Naive thymus-derived CD8-positive, alpha-beta T cell (primary cell): ENCODE results near the gene EPHA3. TPM values are rescaled to one million over a fixed set of nuclear protein-coding genes. Genes with fewer than 3 reads are reported as not detected.

Experiments
- ATAC-seq, 2 donors: fragments of 150-1000 bp; cut with Tn5 transposase in 1 of 2; sonication (Bioruptor Pico), chemical (Tn5 transposase) in 1 of 2; 1 replicate in 1 of 2; 2 replicates in 1 of 2; pipeline ENCODE4 v1.10.0; 2021; ENCODE audit warnings: mild to moderate bottlenecking in 2 of 2, moderate library complexity in 2 of 2
- POLR2A ChIA-PET: fragments of 350-600 bp; sonication (Branson Sonifier 250); formaldehyde crosslinking; loops from one replicate; lab custom pipeline; 2021; ENCODE audit warnings: antibody characterized with exemption; lab: Charles Lee
- DNase-seq, 10 donors: peaks; one replicate each; pipeline versions ENCODE4 v3.0.0 to v3.0.0-alpha.2; 2020 to 2022
- H3K27ac Mint-ChIP-seq, 10 donors: one replicate each; pipeline ENCODE4 v1.8.0; 2020 to 2022; ENCODE audit warnings: mild to moderate bottlenecking in 10 of 10, mixed read lengths in 10 of 10, moderate library complexity in 4 of 10, inconsistent platforms in 1 of 10
- H3K27me3 Mint-ChIP-seq, 5 donors: one replicate each; pipeline ENCODE4 v1.8.0; 2021 to 2022; ENCODE audit warnings: mixed read lengths in 5 of 5
- H3K36me3 Mint-ChIP-seq, 3 donors: one replicate each; pipeline ENCODE4 v1.8.0; 2020 to 2022; ENCODE audit warnings: mixed read lengths in 3 of 3, mild to moderate bottlenecking in 2 of 3, inconsistent platforms in 1 of 3
- H3K4me1 Mint-ChIP-seq, 4 donors: one replicate each; pipeline ENCODE4 v1.8.0; 2021 to 2022; ENCODE audit warnings: mixed read lengths in 4 of 4
- H3K4me3 Mint-ChIP-seq, 10 donors: one replicate each; pipeline ENCODE4 v1.8.0; 2020 to 2022; ENCODE audit warnings: mild to moderate bottlenecking in 10 of 10, mixed read lengths in 10 of 10, moderate library complexity in 6 of 10, inconsistent platforms in 1 of 10
- H3K9me3 Mint-ChIP-seq, 9 donors: one replicate each; pipeline ENCODE4 v1.8.0; 2020 to 2022; ENCODE audit warnings: mixed read lengths in 9 of 9, mild to moderate bottlenecking in 3 of 9, inconsistent platforms in 1 of 9, moderate library complexity in 1 of 9
- polyA plus RNA-seq, 3 donors: library from polyadenylated mRNA; unstranded; fragments of 300-500 nt; fragmentation: Illumina TruSeq; gene quantifications; one replicate each; pipeline ENCODE4 v1.2.3, GENCODE V29; 2021
- total RNA-seq, 8 experiments: library from RNA in 2 of 8; stranded (reverse) in 2 of 8; gene quantifications; one replicate each; pipeline ENCODE4 v1.2.3 and lab custom pipeline; 2021 to 2026

Gene EPHA3
- total and polyA plus RNA-seq, 5 experiments from 2014 or later: not detected

DNA sequence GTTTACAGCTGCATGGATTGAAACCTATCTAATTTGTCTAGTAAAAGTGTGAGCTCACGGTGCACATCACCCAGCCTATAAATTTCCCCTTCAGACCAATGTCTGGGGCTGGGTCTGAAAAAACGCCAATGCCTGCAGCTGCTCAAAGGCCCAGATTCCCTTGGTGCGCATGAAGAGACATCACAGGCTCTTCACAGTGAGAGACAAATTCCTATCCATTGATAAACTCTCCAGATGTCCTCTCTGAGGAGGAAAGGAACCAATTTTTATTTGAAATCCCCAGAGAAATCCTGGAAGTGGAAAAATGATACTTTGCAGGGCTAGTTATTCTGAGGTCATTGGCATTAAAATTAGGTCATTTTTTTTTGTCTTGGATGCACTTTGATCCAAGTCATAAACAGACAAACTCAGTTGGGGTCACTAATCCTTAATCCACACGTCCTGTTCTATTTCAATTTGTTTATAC is 360.5 kb downstream of the EPHA3 start:
- POLR2A ChIA-PET: no interaction called here
- H3K4me1 Mint-ChIP-seq: no peaks in the 10 kb centered on the region
- H3K36me3 Mint-ChIP-seq: no peaks in the 10 kb centered on the region
- H3K27me3 Mint-ChIP-seq: no peaks in the 10 kb centered on the region
- no peak overlapping the region for H3K4me3 Mint-ChIP-seq
- ATAC-seq: no peak
- peaks cover 0 to 19% (median 5%) of the 10 kb centered on the region in 9 donors for H3K9me3 Mint-ChIP-seq
- DNase-seq: no peak
- no peak overlapping the region for H3K27ac Mint-ChIP-seq

DNA sequence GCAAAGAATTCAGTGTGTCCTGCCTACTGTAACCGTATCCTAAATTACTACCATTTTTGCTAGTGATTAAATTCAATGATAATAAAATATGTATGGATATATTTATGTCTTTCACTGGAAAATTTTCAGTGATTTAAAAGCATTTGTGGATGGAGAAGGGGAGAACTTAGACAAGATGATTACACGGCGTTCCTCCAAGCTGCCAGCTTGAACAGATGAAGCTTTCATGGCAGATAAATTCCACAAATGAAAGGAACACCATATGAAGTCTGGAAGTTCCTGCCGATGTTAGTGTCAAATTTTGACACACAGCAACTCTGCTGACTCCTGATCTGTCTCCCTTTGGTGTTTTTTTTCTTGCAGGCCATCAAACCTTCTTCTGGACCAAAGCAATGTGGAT is 364.7 kb downstream of the EPHA3 start:
- Mint-ChIP-seq H3K36me3 (no peaks in the 10 kb centered on the region), H3K4me3 (no peak overlapping the region), H3K27me3 (peaks cover 0 to 1% (median 0%) of the 10 kb centered on the region in 5 donors), H3K9me3 (peaks cover 0 to 27% (median 9%) of the 10 kb centered on the region in 9 donors), H3K4me1 (no peaks in the 10 kb centered on the region), H3K27ac (no peak overlapping the region)
- ATAC-seq (no peak), DNase-seq (no peak)
- POLR2A ChIA-PET: no interaction called here

DNA sequence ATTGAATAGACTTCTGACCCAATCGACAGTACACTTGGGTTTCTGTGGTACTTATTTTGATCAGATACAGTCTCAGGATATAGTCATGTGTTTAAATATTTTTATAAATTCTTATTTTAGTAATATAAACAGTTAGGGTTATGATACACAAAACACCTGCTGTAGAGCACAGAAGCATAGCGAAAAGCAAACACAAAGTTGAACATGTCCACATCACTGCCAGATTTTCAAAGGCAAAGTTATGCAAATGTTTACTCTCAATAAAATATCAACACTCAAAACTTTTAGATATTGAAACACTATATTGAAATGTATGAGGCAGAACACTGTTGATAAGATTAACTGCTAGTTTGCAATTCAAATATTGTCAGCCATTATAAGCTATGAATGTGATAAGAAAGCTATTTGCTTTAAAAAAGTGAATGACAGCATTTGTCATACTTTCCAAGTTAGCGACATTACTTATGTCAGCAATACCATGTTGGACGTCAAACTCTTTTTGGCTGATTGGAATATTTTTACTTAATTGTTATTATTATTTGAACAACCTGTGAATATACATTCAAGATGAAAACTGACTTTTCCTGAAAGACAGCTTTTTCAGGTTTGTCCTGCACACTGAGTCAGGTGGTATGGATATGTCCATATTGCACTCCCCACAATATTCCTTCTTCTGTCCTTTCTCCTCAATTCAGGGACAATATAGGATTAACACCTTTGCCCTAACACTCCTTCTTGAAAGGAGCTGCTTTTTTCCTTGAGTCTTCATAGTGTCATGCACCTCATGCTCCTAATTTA is 367.1 kb downstream of the EPHA3 start:
- H3K4me1 Mint-ChIP-seq: no peaks in the 10 kb centered on the region
- DNase-seq: no peak
- no peaks in the 10 kb centered on the region for H3K36me3 Mint-ChIP-seq
- ATAC-seq: no peak
- H3K4me3 Mint-ChIP-seq: no peak overlapping the region
- peaks cover 0 to 1% (median 0%) of the 10 kb centered on the region in 5 donors for H3K27me3 Mint-ChIP-seq
- H3K27ac Mint-ChIP-seq: no peak overlapping the region
- POLR2A ChIA-PET: no interaction called here
- H3K9me3 Mint-ChIP-seq: peaks cover 5 to 24% (median 10%) of the 10 kb centered on the region in 9 donors

DNA sequence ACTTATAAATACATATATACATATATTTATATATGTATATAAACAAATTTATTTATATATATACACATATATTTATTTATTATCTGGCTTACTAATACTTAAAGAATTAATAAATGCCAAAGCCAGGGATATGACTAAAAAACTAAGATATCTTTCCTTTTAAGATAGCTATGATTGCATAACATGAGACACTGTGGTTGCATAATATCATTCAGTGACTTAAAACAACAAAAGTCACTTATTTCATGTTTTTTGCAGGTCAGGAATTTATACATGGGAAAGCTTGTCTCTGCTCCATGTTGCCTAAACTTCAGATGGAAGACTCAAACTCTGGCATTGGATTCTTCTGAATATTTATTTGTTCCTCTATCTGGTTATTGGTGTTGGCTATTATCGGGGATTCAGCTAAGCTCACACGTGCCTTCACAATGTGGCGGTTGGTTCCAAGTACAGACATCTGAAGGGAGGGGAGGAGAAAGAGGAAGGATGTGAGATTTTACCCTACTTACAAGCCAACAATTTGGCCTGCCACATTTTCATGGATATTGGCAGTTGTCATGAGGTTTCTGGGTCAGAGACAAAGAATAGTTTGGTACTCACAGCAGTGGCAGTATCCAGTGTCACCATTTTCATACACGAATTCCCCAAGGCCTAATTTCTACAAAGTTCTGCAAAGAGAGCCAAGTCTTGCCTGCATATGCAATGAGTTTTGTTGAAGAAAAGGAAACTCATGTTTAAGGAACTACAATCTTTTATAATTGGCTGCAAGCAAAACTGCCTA is 381.6 kb downstream of the EPHA3 start:
- H3K4me3 Mint-ChIP-seq: no peak overlapping the region
- H3K36me3 Mint-ChIP-seq: peaks cover 0 to 4% (median 0%) of the 10 kb centered on the region in 3 donors
- H3K4me1 Mint-ChIP-seq: no peaks in the 10 kb centered on the region
- DNase-seq (no peak), ATAC-seq (no peak)
- H3K27ac Mint-ChIP-seq: no peak overlapping the region
- no peaks in the 10 kb centered on the region for H3K27me3 Mint-ChIP-seq
- POLR2A ChIA-PET: no interaction called here
- peaks cover 0 to 24% (median 5%) of the 10 kb centered on the region in 9 donors for H3K9me3 Mint-ChIP-seq

- H3K4me1 Mint-ChIP-seq: no peaks in the 10 kb centered on the region
Observed at GRCh38 chr3:89490129-89490528, 382.7 kb downstream of the EPHA3 start.

GRCh38 chr3:89494734-89495133 is 387.3 kb downstream of the EPHA3 start:
- no peaks in the 10 kb centered on the region for H3K36me3 Mint-ChIP-seq
- H3K27me3 Mint-ChIP-seq: no peaks in the 10 kb centered on the region
- peaks cover 0 to 10% (median 4%) of the 10 kb centered on the region in 9 donors for H3K9me3 Mint-ChIP-seq
- no peak overlapping the region for H3K4me3 Mint-ChIP-seq
- no peak for ATAC-seq
- no peaks in the 10 kb centered on the region for H3K4me1 Mint-ChIP-seq
- no peak overlapping the region for H3K27ac Mint-ChIP-seq
- POLR2A ChIA-PET: no interaction called here
- DNase-seq: no peak

More at GRCh38 chr3:89490129-89490528, 382.7 kb downstream of the EPHA3 start:
- no peak for ATAC-seq
- POLR2A ChIA-PET: no interaction called here
- no peaks in the 10 kb centered on the region for H3K27me3 Mint-ChIP-seq
- H3K36me3 Mint-ChIP-seq: peaks cover 0 to 4% (median 0%) of the 10 kb centered on the region in 3 donors
- no peak overlapping the region for H3K27ac Mint-ChIP-seq
- no peak for DNase-seq
- peaks cover 0 to 20% (median 5%) of the 10 kb centered on the region in 9 donors for H3K9me3 Mint-ChIP-seq
- no peak overlapping the region for H3K4me3 Mint-ChIP-seq

- Mint-ChIP-seq H3K27ac (no peak overlapping the region), H3K9me3 (peaks cover 0 to 20% (median 6%) of the 10 kb centered on the region in 9 donors), H3K4me1 (no peaks in the 10 kb centered on the region), H3K27me3 (no peaks in the 10 kb centered on the region), H3K4me3 (no peak overlapping the region), H3K36me3 (no peaks in the 10 kb centered on the region)
- POLR2A ChIA-PET: no interaction called here
- ATAC-seq (no peak), DNase-seq (no peak)
Observed at GRCh38 chr3:89503891-89504391, 396.5 kb downstream of the EPHA3 start.

DNA sequence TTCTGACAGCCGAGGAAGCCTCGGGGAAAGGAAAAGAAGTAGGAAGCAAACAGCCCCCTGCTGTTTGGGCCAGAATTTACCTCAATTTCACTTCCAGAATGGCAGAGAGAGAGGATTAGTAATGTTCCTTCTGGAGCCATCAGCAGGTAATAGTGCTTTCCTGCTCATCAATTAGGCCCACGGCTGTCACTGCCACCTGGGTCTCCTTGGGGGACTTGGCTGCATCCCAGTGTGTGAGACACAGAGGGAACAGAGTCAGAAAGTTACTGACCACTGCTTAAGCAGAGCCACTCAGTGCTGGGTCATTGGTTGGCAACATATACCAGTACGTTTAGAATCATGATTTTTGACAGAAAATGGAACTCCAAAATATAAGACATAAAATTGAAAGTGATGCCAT is 397.0 kb downstream of the EPHA3 start:
- ATAC-seq (no peak), DNase-seq (no peak)
- Mint-ChIP-seq H3K27ac (no peak overlapping the region), H3K4me1 (no peaks in the 10 kb centered on the region), H3K4me3 (no peak overlapping the region), H3K36me3 (no peaks in the 10 kb centered on the region), H3K9me3 (peaks cover 0 to 20% (median 6%) of the 10 kb centered on the region in 9 donors), H3K27me3 (no peaks in the 10 kb centered on the region)
- POLR2A ChIA-PET: no interaction called here

DNA sequence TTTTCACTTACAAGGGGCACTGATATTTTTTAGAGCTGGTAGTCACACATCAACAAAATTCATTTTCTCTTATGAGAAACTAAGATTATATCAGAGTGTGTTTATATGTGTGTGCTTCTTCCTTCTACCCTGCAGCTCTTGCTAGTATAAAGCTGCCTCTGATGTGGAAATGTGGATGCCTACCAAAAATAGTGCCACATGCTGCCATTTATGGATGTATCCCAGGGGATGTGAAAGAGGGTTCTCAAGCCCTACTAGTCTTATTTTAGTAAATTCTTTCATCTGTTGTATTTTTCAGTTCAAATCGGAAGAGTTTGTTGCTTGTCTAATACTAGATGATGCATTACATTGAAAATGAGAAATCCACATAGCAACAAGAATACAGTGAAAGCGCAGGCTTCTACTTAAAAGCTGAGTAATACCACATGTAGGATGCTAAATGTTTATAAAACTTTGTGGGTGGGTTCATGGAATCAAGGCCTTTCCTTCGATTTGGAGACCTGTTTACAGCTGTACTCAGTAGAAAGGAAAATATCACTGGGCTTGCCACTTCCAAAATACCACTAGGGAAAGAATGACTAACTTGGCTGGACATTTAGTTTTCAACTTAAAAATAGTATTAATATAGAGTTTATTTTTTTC is 399.2 kb downstream of the EPHA3 start:
- Mint-ChIP-seq H3K27me3 (no peaks in the 10 kb centered on the region), H3K27ac (no peak overlapping the region), H3K9me3 (peaks cover 0 to 16% (median 10%) of the 10 kb centered on the region in 9 donors), H3K4me3 (no peak overlapping the region), H3K36me3 (no peaks in the 10 kb centered on the region), H3K4me1 (no peaks in the 10 kb centered on the region)
- DNase-seq: no peak
- ATAC-seq: no peak
- POLR2A ChIA-PET: no interaction called here

DNA sequence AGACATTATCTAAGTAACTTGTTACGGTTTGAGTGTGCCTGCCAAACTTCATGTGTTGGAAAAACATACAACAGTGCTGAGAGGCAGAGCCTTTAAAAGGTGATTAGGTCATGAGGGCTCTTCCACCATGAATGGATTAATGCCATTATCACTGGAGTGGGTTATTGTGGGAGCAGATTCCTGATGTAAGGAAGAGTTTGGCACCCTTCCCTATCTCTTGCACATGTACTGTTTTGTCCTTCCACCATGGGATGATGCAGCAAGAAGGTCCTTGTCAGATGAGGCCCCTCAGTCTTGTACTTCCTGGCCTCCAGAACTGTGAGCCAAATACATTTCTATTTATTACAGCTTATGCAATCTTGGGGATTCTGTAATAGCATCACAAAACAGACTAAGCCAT is 413.9 kb downstream of the EPHA3 start:
- Mint-ChIP-seq H3K27me3 (no peaks in the 10 kb centered on the region), H3K27ac (no peak overlapping the region), H3K4me1 (no peaks in the 10 kb centered on the region), H3K9me3 (peaks cover 0 to 18% (median 4%) of the 10 kb centered on the region in 9 donors), H3K4me3 (no peak overlapping the region), H3K36me3 (no peaks in the 10 kb centered on the region)
- POLR2A ChIA-PET: no interaction called here
- DNase-seq (no peak), ATAC-seq (no peak)

- no peak overlapping the region for H3K27ac Mint-ChIP-seq
- POLR2A ChIA-PET: no interaction called here
- H3K4me3 Mint-ChIP-seq: no peak overlapping the region
- H3K36me3 Mint-ChIP-seq: no peaks in the 10 kb centered on the region
- ATAC-seq (no peak), DNase-seq (no peak)
- no peaks in the 10 kb centered on the region for H3K27me3 Mint-ChIP-seq
- H3K9me3 Mint-ChIP-seq: peaks cover 0 to 12% (median 6%) of the 10 kb centered on the region in 9 donors
- H3K4me1 Mint-ChIP-seq: no peaks in the 10 kb centered on the region
Observed at GRCh38 chr3:89522155-89522554, 414.7 kb downstream of the EPHA3 start.

- POLR2A ChIA-PET: no interaction called here
- Mint-ChIP-seq H3K27ac (no peak overlapping the region), H3K9me3 (peaks cover 0 to 16% (median 9%) of the 10 kb centered on the region in 9 donors)
Observed at GRCh38 chr3:89525609-89526008, 418.2 kb downstream of the EPHA3 start.

More at GRCh38 chr3:89525609-89526008, 418.2 kb downstream of the EPHA3 start:
- Mint-ChIP-seq H3K4me3 (no peak overlapping the region), H3K4me1 (no peaks in the 10 kb centered on the region), H3K27me3 (no peaks in the 10 kb centered on the region), H3K36me3 (no peaks in the 10 kb centered on the region)
- ATAC-seq (no peak), DNase-seq (no peak)
